Measurements from ENCODE around the gene MORF4L1.

DNA sequence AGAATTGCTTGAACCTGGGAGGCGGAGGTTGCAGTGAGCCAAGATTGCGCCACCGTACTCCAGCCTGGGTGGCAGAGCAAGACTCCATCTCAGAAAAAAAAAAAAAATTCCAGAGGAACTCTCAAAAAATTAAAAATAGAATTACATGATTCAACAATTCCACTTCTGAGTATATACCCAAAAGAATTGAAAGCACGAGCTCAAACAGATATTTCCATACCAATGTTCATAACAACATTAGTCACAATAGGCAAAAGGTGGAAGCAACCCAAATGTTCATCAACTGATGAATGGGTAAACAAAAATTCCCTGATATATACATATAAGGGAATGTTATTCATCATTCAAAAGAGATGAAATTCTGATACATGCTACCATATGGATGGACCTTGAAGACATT is 16.9 kb upstream of the MORF4L1 start:
- TF ChIP-seq POLR2A (IDR thresholded peaks at IDR 0.05): no peak
- TF ChIP-seq, protein P1, sequence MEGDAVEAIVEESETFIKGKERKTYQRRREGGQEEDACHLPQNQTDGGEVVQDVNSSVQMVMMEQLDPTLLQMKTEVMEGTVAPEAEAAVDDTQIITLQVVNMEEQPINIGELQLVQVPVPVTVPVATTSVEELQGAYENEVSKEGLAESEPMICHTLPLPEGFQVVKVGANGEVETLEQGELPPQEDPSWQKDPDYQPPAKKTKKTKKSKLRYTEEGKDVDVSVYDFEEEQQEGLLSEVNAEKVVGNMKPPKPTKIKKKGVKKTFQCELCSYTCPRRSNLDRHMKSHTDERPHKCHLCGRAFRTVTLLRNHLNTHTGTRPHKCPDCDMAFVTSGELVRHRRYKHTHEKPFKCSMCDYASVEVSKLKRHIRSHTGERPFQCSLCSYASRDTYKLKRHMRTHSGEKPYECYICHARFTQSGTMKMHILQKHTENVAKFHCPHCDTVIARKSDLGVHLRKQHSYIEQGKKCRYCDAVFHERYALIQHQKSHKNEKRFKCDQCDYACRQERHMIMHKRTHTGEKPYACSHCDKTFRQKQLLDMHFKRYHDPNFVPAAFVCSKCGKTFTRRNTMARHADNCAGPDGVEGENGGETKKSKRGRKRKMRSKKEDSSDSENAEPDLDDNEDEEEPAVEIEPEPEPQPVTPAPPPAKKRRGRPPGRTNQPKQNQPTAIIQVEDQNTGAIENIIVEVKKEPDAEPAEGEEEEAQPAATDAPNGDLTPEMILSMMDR (IDR thresholded peaks at IDR 0.05): no peak
